Testis (tissue), 2 donors: Measurements from ENCODE around the gene EID1.

Experiments used
- CTCF ChIP-seq, 3 experiments: fragments of 450-650 bp in 2 of 3; fragments of 200-600 bp in 1 of 3; sonication (generic) in 1 of 3; IDR thresholded peaks; one replicate each; pipeline ENCODE4 v1.5.1; 2016 to 2019; ENCODE audit warnings: antibody characterized with exemption in 3 of 3, mild to moderate bottlenecking in 2 of 3, moderate library complexity in 1 of 3
- POLR2A ChIP-seq: fragments of 450-650 bp; IDR thresholded peaks from one replicate; pipeline ENCODE4 v1.6.1; 2017; ENCODE audit warnings: antibody characterized with exemption, mild to moderate bottlenecking, moderate library complexity

GRCh38 chr15:48880070-48880634 is 2.2 kb downstream of the EID1 start:
- TF ChIP-seq POLR2A (no peak), CTCF (IDR thresholded peaks at IDR 0.05) (no peak)
